ENCODE data around the gene NMRK2.
"Not testable (repeated sequence)": the region's sequence is repeated elsewhere in the genome, so short reads cannot be mapped to it uniquely, and the experiment has no call there.

NMRK2 gene

DNA sequence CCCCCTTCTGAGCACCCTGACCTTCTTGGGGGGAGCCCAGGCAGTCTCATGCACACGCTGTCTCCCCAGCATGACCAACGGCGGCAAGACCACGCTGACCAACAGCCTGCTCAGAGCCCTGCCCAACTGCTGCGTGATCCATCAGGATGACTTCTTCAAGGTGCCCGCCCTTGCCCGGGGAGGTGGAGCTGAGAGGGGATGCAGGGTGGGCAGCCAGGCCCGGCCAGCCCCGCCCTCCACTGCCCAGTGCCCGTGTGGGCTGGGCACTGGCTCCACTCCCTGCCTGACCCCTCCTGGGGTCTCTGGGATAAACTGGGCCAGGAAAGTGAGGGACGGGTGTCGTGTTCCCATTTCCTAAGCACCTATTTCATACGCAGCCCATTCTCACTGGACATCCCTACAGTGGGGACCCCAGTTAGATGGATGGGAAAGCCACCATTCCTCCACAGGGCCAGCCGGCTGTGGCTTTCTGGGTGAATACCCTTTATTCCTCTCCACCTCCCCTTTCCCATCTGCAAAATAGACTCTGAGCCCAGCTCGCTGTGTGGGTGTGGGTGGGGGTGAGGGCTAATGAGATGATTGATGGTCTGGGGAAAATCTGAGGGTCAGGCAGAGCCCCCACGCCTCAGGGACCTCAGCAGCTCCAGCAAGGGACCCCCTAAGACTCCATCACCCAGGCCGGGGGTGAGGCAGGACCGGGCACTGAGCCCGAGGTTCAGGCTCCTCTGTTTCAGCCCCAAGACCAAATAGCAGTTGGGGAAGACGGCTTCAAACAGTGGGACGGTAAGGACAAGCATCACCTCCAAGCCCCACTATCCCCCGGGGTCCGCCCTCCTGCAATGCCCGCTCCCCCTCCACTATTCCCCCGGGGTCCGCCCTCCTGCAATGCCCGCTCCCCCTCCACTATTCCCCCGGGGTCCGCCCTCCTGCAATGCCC lies 3.9 kb downstream of the NMRK2 start:
- FAIRE-seq: no peak
- DNase-seq (ENCODE audit: low spot score): no peak

DNA sequence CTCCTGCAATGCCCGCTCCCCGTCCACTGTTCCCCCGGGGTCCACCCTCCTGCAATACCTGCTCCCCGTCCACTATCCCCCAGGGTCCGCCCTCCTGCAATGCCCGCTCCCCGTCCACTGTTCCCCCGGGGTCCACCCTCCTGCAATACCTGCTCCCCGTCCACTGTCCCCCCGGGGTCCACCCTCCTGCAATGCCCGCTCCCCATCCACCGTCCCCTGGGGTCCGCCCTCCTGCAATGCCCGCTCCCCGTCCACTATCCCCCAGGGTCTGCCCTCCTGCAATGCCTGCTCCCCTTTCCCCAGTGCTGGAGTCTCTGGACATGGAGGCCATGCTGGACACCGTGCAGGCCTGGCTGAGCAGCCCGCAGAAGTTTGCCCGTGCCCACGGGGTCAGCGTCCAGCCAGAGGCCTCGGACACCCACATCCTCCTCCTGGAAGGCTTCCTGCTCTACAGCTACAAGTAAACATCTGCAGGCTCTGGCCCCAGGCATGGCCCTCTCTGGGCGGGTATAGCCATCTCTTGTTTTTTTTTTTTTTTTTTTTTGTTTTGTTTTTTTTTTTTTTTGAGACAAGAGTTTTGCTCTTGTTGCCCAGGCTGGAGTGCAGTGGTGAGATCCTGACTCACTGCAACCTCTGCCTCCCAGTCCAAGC lies 5.6 kb downstream of the NMRK2 start:
- DNase-seq (ENCODE audit: low spot score); FAIRE-seq: not testable (repeated sequence)

DNA sequence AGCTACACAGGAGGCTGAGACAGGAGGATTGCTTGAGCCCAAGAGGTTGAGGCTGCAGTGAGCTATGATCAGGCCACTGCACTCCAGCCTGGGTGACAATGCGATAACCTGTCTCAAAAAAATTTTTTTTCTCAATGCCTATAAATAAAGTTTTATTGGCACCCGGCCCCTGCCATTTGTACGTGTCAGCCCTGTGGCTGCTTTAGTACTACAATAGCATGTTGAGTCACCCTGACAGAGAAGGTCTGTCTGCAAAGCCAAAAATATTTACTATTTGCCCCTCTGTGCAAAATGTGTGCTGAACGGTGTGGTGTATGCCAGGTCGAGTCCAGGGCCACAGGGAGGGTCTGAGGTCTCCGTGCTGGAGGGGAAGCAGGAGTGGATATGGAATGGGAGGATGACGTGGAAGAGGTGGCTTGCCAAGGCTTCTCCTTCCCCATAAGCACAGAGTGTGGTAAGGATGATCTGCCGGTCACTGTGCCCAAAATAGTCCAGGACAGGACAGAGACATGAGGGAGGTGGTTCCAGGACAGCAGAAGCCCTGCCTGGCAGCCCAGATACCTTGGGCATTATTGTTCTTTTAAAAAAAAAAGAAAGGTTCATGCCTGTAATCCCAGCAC lies 10.0 kb downstream of the NMRK2 start:
- FAIRE-seq (no peak), DNase-seq (ENCODE audit: low spot score) (peak; percentile 15)

DNA sequence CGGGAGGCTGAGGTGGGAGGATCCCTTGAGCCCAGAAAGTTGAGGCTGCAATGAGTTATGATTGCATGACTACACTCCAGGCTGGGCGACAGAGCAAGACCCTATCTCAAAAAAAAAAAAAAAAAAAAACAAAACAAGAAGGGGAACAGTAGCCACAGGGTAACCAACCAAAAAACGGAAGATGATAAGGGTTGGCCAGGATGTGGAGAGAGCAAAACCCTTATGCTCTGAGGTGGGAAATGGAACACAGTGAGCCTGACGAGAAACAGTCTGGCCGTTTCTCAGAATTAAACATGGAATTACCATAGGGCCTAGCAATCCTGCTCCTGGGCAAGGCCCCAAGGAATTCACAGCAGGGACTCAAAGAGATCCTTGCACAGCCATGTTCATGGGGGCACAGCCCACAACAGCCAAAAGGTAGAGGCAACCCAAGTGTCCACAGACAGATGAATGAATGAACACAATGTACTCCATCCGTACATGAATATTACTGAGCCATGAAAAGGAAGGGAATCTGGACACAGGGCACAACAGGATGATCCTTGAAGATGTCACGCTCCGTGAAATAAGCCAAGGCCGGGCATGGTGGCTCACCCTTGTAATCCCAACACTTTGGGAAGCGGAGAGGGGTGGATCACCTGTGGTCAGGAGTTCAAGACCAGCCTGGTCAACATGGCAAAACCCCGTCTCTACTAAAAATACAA lies 11.3 kb downstream of the NMRK2 start:
- DNase-seq (ENCODE audit: low spot score) (no peak), FAIRE-seq (no peak)

DNA sequence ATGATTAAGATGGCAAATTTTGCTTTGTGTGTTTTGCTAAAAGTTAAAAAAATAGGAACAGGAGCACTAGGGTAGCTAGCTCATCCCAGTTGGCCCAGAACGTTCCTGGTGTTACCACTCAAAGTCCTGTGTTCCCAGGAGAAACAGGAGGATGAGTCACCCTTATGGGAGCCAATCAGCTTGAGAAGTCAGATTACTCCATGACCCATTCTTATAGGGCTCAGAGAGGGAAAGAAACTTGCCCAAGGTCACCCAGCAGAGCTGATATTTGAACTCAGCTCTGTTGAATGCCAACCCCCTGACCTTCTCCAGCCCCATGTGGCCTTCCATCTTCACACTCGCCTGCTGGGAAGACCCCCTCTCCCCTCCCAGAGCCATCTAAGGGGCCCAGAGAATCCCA lies 13.0 kb downstream of the NMRK2 start:
- no peak for FAIRE-seq
- DNase-seq (ENCODE audit: low spot score): no peak

DNA sequence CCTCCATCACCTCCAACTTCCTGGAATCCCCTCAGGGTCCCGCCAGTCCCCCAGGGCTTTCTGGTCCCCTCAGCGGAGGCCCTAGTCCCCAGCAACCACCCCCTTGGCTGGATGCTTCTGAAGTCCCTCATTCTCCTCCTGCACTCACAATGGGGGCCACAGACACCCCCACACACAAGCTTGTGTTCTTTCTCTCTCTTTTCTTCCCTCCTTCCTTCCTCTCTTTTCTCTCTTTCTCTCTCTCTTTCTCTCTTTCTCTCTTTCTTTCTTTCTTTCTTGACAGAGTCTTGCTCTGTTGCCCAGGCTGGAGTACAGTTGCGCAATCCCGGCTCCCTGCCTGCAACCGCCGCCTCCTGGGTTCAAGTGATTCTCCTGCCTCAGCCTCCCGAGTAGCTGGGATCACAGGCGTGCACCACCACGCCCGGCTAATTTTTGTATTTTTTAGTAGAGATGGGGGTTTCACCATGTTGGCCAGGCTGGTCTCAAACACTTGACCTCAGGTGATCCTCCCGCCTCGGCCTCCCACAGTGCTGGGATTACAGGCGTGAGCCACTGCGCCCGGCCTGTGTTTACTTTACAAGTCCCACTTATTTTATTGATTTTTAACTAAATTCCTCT lies 14.6 kb downstream of the NMRK2 start:
- not testable (repeated sequence) for FAIRE-seq; DNase-seq (ENCODE audit: low spot score)

DNA sequence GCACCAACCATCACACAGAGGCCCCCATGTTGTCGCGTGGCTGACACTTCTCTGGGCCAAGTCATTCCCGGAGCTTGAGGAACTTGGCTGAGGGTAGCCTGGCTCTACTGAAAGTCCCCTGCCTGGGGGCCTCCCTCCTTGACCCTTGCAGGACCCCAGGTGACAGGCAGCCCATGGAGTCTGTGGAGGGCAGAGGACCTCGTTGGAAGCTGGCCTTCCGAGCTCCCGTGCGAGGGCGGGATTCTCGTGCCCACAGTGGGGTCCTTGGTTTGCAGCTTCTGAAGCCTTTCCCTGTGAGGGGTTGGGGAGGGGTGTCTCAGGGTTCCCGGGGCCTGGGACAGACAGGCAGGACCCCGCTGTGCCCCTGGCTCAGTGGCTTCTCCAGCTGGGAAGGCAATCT lies 16.4 kb downstream of the NMRK2 start:
- FAIRE-seq (no peak), DNase-seq (ENCODE audit: low spot score) (no peak)

DNA sequence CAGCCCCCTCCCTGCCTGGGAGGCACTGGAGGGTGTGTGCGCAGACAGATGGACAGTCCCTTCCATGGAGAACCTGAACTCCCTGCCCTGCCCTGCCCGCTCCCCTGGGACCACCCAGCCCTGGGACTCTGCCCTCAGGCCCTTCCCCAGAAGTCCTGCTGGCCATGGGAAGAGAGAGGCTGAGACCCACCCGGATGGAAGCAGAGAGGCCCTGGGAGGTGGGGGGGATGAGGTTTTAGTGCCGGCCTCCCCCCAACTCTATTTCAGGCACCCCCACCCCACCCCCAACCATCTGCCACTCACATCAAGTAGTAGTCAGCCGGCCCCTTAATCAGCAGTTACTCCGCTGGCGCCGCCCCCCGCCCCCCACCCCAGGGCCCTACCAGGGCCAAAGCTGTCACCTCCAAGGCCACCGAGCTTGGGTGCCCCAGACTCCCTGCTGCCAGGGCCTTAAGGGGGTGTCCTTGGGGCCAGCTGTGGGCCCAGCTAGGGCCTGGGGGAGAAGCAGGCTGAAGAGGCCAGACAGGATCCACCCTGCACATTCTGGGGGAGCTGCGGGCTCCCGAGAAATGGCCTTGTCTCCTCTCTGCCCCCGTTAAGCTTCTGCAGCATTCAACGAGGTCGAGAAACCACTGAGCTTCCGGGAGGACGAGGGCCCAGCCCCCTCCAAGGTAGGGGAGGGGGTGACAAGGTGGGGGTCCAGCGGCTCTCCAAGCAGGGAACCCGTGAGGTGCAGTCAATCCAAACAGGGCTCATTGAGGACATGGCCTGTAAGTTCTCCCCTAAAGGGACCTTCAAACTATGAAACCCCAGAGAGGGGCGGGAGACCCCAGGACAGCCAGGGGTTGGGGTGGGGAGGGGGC lies 17.4 kb downstream of the NMRK2 start:
- FAIRE-seq (no peak), DNase-seq (ENCODE audit: low spot score) (no peak)

DNA sequence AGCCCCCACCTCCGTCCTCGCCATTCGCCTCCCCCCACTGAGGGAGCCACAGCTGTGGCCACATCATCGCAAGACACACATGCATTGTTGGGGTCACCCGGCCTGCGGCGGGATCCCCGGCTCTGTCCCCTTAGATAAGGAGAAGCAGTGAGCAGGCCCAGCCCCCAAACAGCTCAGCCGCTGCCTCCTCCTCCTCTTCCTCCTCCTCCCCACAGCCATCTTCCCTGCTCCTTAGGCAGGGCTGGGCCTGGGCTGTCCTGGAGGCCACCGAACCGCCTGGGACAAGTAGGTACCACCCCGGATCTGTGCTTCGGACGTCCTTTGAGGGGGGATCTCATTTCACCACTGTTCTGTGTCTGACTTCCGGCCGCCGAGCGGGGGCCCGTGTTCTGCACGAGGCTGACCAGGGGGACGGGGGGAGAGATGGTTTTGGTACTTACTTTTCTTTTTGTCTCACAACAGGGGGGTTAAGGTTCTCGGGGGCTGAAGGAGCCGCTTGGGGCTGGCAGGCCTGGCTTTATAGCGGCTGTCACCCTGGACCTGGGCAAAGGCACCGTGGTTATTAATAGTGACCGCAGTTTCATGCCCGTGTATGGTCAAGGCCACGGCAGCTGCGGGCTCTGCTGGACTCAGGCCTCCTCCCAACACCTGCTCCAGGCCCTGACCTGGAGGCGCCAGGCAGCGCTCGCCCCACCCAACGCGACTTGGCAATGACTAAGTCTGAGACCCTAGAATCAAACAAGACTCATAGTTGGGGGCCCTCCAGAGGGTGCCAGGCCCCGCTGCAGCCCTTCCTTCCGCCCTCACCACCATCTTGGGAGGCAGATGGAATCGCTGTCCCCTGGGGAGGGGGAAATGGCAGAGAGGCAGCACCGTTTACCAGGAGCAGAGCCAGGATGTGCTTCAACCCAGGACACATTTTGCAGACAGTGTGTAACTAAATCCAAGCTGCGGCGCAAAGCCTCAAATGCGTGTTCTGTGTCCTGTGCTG lies 18.3 kb downstream of the NMRK2 start:
- no peak for FAIRE-seq
- DNase-seq (ENCODE audit: low spot score): no peak

DNA sequence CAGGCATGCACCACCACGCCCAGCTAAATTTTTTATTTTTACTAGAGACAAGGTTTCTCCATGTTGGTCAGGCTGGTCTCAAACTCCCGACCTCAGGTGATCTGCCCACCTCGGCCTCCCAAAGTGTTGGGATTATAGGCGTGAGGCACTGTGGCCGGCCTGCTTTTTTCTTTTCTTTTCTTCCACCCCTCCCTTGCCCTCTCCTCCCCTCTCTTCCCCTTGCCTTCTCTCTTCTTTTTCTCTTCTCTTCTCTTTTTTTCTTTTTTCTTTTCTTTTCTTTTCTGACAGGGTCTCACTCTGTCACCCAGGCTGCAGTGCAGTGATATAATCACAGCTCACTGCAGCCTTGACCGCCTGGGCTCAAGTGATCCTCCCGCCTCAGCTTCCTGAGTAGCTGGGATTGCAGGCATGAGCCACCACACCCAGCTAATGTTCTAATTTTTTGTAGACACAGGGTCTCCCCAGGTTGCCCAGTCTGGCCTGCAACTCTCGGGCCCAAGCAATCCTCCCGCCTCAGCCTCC lies 19.9 kb downstream of the NMRK2 start:
- not testable (repeated sequence) for FAIRE-seq; DNase-seq (ENCODE audit: low spot score)

DNA sequence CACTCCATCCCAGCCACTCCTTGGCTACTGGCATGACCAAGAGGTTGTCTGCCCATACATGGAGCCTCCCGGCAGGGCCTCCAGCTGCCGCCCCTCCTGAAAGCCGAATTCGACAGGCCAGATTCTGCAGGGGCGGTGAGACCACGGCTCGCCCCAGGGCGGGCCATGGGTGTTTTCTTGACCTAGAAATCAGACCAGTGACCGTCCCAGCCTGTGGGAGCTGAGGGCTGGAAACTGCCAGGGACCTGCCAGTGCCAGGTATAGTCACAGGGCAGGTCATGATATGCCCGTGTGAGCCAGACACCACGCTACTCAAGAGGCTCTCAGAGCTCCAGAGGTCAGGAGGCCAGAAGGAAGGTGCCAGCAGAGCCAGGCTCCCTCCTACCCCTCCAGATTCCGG lies 21.2 kb downstream of the NMRK2 start:
- no peak for FAIRE-seq
- no peak for DNase-seq (ENCODE audit: low spot score)

DNA sequence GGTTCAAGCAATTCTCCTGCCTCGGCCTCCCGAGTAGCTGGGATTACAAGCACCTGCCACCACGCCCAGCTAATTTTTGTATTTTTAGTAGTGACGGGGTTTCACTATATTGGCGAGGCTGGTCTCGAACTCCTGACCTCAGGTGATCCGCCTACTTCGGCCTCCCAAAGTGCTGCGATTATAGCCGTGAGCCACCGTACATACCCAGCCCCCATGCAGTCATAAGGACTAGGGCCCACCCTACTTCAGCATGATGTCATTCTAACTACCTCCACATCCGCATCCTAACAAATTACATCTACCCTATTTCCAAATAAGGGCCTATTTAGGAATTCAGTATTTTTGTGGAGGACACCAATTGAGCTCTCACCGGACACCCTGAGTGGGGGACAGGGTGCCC lies 22.4 kb downstream of the NMRK2 start:
- not testable (repeated sequence) for DNase-seq (ENCODE audit: low spot score); FAIRE-seq

DNA sequence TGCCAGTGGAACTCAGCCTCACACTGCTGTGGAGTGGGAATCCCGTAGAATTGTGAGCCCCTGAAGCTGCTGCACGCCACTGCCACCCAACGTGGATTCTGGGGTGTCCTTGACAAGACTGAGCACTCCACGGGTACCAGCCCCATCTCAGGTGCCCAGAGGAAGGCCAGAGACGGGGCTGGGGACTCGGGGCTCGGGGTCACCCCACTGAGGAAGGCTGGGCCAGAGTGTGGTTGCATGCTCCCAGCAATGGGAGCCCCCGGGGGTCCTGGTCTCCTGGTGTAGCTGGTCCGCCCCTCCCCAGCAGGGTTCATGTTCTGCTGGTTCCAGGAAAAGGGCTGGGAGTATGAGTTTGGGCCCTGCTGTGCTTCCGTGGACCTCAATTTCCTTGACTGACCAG lies 22.8 kb downstream of the NMRK2 start:
- DNase-seq (ENCODE audit: low spot score) (no peak), FAIRE-seq (no peak)

DNA sequence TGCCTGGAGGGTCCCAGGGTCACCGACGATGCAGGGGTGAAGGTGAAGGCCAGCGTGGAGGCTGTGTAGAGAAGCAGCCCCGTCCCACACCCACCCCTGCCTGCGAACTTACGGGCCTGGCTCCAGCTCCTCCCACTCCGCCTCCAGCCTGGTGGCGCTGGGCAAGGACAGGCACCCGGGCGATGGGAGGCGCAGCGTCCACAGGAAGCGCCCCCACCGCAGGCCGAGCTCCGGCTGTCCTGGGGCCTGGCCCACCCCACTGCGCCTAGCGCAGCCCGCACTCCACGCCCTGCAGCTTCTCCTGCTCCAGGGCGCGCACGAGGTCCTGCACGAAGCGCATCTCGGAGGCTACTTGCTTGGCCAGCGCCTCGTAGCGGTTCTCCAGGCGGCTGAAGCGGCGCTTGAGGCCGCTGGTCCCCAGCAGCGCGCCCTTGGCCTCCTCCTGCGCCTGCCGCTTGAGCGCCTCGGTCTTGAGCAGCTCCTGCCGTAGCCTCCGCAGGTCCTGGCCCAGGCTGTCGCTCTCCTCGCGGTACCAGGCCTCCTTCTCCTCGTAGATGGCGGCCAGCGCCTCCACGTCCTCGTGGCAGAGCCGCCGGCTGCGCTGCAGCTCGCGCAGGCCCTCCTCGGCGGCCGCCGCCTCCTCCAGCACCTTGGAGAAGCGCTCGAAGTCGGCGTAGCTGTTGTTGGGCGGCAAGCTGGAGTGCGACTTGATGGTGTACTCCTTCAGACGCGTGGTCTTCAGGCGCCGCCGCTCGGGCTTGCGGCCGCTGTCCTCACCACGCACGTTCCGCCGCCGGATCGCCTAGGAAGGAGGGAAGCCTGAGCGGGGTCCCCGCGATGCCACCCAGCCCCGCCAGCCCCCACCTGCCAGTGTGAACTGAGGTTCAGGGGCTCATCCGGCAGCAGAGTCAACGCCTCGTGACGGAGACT lies 26.2 kb downstream of the NMRK2 start:
- DNase-seq (ENCODE audit: low spot score): no peak
- FAIRE-seq: no peak

DNA sequence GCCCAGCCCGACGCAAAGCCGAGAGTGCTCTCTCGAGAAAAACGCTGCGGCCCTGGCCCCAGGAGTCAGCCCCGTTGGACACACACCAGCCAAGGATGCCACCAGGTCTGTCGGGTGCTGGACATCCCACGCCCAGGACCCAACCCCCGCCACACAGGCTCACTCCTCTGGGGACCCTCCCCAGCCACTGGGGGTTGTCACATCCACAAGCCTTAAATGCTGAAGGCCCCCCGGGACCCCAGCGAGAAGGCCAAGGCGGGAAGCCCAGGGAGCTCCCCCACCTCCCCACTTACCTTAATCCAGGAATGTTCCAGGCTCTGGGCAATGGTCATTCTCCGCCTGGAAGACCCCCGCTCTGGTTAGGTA lies 26.9 kb downstream of the NMRK2 start:
- no peak for FAIRE-seq
- no peak for DNase-seq (ENCODE audit: low spot score)

DNA sequence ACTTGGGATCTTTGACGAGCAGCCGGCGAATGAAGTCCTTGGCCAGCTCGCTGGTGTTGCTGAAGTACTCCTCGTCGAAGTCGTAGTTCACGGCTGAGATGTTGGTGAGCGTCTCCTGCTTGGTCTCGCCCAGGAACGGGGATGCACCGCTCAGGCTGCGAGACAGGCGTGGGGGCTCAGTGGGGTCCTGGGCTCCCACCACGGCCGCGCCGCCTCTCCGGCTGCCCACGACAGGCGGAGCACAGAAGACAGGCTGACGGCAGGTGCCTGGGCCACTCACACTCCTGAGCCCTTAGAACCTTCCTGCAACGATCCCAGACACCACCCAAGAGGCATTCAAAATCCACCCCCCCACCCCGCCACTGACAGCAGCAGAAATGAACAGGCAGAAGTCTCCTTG lies 28.1 kb downstream of the NMRK2 start:
- no peak for DNase-seq (ENCODE audit: low spot score)
- FAIRE-seq: no peak

DNA sequence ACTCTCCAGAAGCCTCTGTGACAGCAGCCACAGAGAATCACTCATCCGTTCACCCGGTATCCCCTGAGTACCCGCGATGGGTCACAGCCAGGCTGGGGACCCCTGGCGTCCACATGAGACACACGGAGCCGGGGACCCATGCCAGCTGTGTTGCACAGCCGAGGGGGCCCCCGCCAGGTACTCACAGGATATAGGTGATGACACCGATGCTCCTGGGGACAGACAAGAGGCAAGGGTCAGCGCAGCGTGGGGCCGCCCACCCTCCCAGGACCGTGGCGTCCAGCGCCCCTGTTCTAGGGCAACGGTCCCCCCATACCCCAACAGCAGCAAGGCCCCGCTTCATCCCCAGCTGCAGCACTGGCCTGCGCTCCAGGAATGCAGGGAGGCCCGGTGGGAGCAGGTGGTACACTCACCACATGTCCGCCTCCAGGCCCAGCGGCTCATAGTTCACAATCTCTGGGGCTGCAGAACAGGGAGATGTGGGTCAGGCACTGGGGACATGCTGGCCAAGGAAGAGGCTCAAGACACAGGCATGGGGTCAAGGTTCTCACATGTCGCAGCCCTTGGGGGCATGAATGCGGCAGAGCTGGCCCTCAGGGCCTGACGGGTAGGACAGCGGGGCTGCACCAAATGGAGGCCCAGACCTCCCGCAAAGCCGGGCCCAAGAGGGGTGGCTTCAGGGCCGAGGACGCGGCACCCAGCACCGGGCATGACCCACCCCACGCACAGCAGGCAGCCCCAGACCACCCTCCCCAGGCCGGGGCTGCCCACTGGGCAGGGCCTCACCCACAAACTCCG lies 30.8 kb downstream of the NMRK2 start:
- DNase-seq (ENCODE audit: low spot score): no peak
- no peak for FAIRE-seq
